Activated CD4-positive, alpha-beta T cell treated with anti-CD3 and anti-CD28 coated beads for 48 hours (primary cell): ENCODE measurements around the gene TAOK1.

Experiments
- DNase-seq: peaks from one replicate; pipeline ENCODE4 v3.0.0-alpha.2; 2020

The TAOK1 gene

GRCh38 chr17:29379084-29379991 lies 10.8 kb upstream of the TAOK1 start:
- no peak for DNase-seq

DNA sequence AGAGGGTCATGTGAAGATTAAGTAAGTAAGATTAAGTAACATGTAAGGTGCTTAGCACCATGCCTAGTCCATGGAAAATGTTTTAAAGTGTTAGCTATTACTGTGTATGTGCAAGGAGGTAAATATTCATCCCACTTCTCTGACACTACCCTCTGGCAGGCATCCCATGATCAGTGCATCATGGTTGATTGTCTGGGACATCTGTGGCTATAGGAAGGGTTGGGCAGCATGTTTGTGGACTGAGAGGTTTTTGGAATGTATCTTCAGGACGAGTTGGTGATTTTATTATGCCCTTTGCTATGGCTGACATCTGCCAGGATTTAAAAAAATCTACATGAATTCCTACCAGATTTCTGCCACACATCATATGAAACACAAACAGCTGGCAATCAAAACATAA lies 6.5 kb upstream of the TAOK1 start:
- DNase-seq: no peak

DNA sequence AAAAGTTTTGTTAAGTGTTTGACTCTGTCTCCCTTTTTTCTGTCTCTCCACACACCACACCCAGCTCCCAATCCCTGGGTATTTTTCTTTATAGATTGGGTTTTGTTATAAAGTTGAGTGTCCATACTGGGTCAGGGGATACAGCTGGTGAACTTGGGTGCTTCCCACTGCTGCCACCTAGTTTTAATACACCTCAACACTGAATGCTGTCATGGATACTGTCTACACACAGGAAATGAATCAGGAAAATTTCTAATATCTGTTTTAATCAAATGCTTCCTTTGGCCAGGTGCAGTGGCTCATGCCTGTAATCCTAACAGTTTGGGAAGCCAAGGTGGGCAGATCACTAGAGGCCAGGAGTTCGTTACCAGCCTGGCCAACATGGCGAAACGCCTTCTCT lies 5.3 kb upstream of the TAOK1 start:
- no peak for DNase-seq

- no peak for DNase-seq
Measured at GRCh38 chr17:29386760-29387159, 3.4 kb upstream of the TAOK1 start.

- DNase-seq: no peak
Measured at GRCh38 chr17:29388937-29389336, 1.2 kb upstream of the TAOK1 start.

DNA sequence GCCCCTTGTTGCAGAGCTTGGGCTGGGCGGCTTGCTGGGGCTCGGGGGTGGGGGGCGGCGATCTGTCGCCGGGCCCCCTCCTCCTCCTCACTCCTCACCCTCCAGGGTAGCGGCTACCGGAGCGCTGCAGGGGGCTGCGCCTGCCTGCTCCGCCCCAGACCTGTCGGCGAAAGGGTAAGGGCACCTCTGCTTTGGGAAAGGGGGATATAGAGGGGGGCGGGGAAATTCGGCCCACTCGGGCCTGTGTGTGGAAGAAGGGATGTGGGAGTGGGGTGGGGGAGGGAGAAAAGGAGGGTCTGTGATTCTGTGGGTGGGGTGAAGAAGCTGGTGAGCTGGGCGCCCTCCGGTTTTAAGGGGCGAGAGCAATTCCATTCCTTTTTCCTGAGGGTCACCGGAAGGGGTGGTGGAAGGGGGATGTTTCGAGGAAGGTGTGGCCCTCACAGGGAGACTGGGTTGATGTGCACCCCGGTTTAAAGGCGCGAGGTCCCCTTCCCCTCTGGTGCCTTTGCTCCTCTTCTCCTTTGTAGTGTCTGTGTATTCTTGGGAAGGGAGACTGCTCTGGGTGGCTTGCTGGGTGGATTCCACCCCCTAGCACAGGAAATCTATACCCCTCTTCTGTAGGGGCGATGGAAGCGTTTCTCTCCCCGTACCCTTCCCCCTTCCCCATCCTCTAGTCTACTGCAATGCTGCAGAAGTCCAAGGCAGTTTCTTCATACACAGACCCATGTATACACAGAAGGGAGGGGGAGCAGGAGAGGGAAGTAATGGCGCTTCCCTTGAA lies 878 bp downstream of the TAOK1 start:
- DNase-seq: peak; percentile 4

DNA sequence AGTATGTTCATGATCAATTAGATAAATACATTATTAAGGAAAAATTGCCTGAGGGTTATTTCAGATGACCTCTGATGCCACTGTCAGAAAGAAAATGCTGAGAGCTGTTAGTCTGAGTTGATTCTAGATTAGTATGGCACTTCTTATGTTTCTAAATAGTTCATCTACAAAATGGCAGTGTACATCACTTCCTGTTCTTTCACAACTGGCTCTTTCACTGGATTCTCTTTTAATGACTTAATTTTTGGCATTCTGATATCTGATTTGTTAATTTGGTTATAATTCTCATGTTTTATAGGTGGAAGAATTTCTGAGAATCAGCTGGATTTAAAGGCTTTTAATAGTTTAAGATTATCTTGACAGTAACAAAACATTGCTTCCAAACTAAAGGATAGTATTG lies 3.3 kb downstream of the TAOK1 start:
- DNase-seq: no peak

DNA sequence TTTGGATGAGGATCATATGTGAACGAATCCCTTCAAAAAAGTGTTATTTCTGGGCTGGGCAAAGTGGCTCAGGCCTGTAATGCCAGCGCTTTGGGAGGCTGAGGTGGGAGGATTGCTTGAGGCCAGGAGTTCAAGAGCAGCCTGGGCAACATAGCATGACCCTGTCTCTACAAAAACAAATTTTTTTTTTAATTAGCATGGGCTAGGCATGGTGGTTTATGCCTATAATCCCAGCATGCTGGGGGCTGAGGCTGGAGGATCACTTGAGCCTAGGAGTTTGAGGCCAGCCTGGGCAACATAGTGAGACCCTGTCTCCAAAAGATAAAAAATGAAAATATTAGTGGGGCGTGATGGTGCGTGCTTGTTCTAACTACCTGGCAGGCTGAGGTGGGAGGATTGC lies 4.6 kb downstream of the TAOK1 start:
- no peak for DNase-seq

GRCh38 chr17:29396066-29396465 lies 5.9 kb downstream of the TAOK1 start:
- no peak for DNase-seq

DNA sequence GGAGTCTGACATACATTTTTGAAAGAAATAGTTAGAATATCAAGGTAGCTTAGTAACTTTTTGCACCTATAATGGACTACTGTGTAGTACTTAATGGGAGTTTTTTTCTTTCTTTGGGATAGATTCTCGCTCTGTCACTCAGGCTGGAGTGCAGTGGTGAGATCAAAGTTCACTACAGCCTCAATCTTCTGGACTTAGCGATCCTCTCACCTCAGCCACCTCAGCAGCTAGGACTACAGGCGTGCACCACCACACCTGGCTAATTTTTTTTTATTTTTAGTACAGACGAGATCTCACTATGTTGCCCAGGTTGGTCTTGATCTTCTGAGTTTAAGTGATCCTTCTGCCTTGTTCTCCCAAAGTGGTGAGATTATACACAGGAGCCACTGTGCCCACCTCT lies 9.5 kb downstream of the TAOK1 start:
- DNase-seq: no peak

DNA sequence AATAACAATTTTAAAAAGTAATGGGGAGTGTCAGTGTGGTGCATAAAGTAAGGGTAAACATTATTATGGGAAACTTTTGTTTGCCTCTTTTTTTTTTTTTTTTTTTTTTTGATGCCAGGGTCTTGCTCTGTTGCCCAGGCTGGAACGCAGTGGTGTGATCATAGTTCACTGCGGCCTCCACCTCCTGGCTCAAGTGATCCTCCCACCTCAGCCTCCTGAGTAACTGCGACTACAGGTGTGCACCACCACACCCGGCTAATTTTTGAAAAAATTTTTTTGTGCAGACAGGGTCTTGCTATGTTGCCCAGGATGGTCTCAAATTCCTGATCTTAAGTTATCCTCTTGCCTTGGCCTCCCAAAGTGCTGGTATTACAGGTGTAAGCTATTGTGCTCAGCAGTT lies 10.7 kb downstream of the TAOK1 start:
- DNase-seq: no peak

DNA sequence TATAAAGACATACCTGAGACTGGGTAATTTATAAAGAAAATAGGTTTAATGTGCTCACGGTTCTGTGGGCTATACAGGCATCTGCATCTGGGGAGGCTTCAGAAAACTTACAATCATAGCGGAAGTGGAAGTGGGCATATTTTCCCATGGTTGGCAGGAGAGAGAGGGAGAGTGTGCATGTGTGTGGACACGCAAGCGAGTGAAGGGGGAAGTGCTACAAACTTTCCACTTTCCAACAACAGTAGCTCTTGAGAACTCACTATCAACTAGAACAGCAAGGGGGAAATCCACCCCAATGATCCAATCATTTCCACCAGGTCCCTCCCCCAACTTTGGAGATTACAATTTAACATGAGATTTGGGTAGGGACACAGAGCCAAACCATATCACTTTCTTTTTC lies 11.1 kb downstream of the TAOK1 start:
- DNase-seq: no peak

- no peak for DNase-seq
Measured at GRCh38 chr17:29407856-29408255, 17.7 kb downstream of the TAOK1 start.

GRCh38 chr17:29409963-29410362 lies 19.8 kb downstream of the TAOK1 start:
- no peak for DNase-seq

- DNase-seq: no peak
Measured at GRCh38 chr17:29412780-29413565, 22.8 kb downstream of the TAOK1 start.

DNA sequence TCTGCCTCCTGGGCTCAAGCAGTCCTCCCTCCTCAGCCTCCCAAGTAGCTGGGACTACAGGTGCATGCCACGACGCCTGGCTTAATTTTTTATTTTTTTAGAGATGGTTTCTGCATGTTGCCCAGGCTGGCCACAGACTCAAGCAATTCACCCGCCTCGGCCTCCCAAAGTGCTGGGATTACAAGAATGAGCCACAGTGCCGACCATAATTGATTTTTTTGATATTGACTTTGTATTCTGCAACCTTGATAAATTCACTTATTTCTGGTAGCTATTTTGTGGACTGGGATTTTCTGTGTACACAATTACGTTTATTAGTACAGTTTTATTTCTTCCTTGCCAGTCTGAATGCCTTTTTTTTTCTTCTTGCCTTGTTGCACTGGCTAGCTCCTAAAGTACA lies 30.0 kb downstream of the TAOK1 start:
- DNase-seq: no peak

DNA sequence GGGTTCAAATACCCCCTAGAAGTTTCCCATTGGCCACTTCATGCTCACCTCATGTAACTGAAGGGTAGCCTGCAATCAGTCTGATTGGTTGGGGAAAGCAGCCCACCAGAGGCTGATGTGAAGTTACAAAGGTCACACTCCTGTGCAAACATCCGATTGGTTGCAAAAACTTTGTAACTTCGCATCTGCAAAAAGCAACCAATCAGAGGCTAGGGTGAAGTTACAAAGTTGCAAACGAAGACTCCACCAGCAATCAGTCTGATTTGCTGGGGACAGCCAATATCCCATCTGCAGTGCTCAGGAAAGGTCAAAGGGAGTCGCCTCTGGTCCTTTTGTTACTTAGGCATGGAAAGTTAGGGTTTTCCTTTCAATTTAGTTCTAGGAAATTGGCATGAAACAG lies 40.1 kb downstream of the TAOK1 start:
- DNase-seq: no peak

- no peak for DNase-seq
Measured at GRCh38 chr17:29433541-29433940, 43.4 kb downstream of the TAOK1 start.

- no peak for DNase-seq
Measured at GRCh38 chr17:29434550-29434949, 44.4 kb downstream of the TAOK1 start.

GRCh38 chr17:29442451-29442850 lies 52.3 kb downstream of the TAOK1 start:
- DNase-seq: no peak

DNA sequence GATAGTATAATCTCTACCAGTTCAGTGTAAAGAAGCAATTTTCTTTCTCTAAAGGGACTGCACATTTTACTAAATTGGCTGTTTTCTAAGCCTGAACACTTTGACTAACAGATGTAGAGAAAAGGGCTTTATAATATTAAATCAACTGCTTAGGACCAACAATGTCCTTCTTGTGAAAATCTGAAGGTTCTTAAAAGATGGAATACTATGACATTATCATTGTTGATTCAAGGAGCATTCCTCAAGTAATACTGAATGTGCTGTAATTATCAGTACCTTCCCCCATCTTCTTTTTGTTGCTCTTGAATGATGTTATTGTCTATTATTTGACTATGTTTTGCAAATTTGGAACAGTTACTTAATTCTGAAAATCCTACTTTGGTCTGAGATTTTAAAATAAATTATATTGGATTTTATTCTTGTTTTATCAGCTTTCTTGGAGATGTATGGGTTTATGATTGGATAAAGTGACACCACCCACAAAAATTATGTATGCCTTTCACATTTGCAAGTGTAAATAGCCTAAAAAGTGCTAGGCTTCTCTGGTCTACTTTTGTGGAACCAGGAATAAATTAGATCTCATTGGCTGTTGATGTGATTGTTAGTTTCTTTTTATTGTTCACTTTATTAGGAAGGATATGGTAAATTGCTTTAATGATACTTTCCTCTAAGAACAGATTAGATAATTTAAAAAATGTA lies 53.0 kb downstream of the TAOK1 start:
- DNase-seq: no peak

GRCh38 chr17:29444589-29444988 lies 54.4 kb downstream of the TAOK1 start:
- no peak for DNase-seq

DNA sequence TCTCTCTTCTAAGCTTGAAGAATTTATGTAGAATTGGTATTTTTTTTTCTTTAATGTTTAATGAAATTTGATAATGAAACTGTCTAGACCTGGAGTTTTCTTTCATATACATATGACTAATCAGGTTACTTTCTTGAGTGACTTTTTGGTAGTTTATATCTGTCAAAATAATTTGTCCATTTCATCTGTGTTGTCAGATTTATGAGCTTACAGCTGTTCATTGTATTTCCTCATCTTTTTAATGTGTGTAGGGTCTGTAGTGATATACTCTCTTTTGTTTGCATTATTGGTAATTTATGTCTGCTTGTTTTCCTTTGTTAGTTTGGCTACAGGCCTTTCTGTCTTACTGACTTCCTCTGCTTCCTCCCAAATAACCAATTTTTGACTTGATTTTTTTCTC lies 55.7 kb downstream of the TAOK1 start:
- no peak for DNase-seq
